GM18505 (cell line): ENCODE results near the gene SWSAP1.
A peak's percentile ranks its signal among the peaks of the same experiment; 100 is the strongest.
"Not testable (repeated sequence)": the region's sequence is repeated elsewhere in the genome, so short reads cannot be mapped to it uniquely, and the experiment has no call there.

Source experiments
- ATAC-seq: cut with Tn5 transposase; IDR thresholded peaks from one replicate; pipeline ENCODE4 v1.9.1; 2021; ENCODE audit not compliant: unreplicated experiment
- POLR2A ChIP-seq: IDR thresholded peaks from 4 replicates; pipeline ENCODE4 v1.6.1; 2011; ENCODE audit warnings: borderline replicate concordance; ENCODE audit not compliant: insufficient read depth, insufficient read length; ENCODE audit errors: extremely low read depth

Gene SWSAP1

GRCh38 chr19:11361771-11362731, 12.4 kb upstream of the SWSAP1 start:
- TF ChIP-seq POLR2A: no peak
- ATAC-seq: no peak

- no peak for TF ChIP-seq POLR2A
- no peak for ATAC-seq
Measured at GRCh38 chr19:11363881-11364280, 10.6 kb upstream of the SWSAP1 start.

GRCh38 chr19:11364296-11364904, 10.1 kb upstream of the SWSAP1 start:
- no peak for TF ChIP-seq POLR2A
- no peak for ATAC-seq

- no peak for ATAC-seq
- no peak for TF ChIP-seq POLR2A
Measured at GRCh38 chr19:11364935-11365334, 9.5 kb upstream of the SWSAP1 start.

- ATAC-seq: no peak
- TF ChIP-seq POLR2A: no peak
Measured at GRCh38 chr19:11365557-11366117, 8.8 kb upstream of the SWSAP1 start.

- ATAC-seq: no peak
Measured at GRCh38 chr19:11367528-11367927, 6.9 kb upstream of the SWSAP1 start.

GRCh38 chr19:11370744-11371143, 3.7 kb upstream of the SWSAP1 start:
- no peak for ATAC-seq
- no peak for TF ChIP-seq POLR2A

More at GRCh38 chr19:11367528-11367927, 6.9 kb upstream of the SWSAP1 start:
- no peak for TF ChIP-seq POLR2A

GRCh38 chr19:11373166-11373884, 1.1 kb upstream of the SWSAP1 start:
- TF ChIP-seq POLR2A: no peak
- ATAC-seq: no peak

GRCh38 chr19:11373885-11374432, 507 bp upstream of the SWSAP1 start:
- ATAC-seq: no peak
- no peak for TF ChIP-seq POLR2A

- ATAC-seq: no peak
- peak; percentile 67 for TF ChIP-seq POLR2A
Measured at GRCh38 chr19:11375143-11375948, 880 bp downstream of the SWSAP1 start.

- no peak for TF ChIP-seq POLR2A
- ATAC-seq: no peak
Measured at GRCh38 chr19:11377237-11377636, 2.8 kb downstream of the SWSAP1 start.

GRCh38 chr19:11377756-11378155, 3.3 kb downstream of the SWSAP1 start:
- ATAC-seq: no peak
- no peak for TF ChIP-seq POLR2A

GRCh38 chr19:11378319-11379189, 4.1 kb downstream of the SWSAP1 start:
- ATAC-seq: no peak
- no peak for TF ChIP-seq POLR2A

- not testable (repeated sequence) for ATAC-seq
Measured at GRCh38 chr19:11379269-11379845, 4.9 kb downstream of the SWSAP1 start.
